ENCODE results near the gene MRPL20.

The MRPL20 gene

DNA sequence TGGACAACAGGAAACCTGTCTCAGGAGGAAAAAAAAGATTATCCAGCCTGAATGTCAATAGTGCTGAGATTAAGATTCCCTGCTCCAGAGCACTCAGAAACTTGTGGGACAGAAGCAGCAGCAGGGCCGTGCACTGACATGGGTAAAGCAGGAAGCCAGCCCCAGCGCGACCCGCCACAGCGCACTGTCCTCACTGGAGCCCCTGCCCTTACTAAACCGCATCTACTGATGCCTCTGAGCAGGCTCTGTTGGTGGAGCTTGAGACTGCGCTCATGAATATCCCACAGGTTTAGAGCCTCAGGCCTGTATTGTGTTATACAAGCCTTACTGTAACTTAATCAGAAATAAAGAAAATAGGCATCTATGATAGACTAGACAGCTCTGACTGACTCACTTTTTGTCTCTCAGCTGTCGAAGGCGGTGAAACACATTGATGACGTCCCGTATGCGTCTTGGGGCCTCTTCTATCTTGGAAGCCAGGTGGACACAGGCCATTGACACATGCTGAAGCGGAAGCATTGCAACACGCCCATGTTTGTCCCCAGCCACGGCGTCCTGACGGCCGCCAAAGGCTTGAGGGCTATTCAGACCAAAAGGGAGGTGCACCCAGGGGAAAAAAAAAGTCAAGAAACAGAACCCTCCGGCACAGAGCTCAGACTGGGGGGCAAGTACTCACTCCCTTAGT, 9.1 kb downstream of the MRPL20 start:
- peaks cover 90% of the 10 kb centered on the region for H3K36me3 ChIP-seq (ENCODE audit: control insufficient read depth, low read length)
- no peaks in the 10 kb centered on the region for H3K27me3 ChIP-seq (ENCODE audit: control insufficient read depth, low read length)
- peaks cover 36% of the 10 kb centered on the region for H3K4me1 ChIP-seq (ENCODE audit: control insufficient read depth, low read length)
- no peaks in the 10 kb centered on the region for H3K9me2 ChIP-seq (replicated peaks; ENCODE audit: control insufficient read depth, low read length)
- TF ChIP-seq CTCF (IDR thresholded peaks at IDR 0.05; ENCODE audit: low read depth, low read length, poor library complexity, severe bottlenecking) (no peak), EZH2phosphoT487 (IDR thresholded peaks at IDR 0.05; ENCODE audit: borderline replicate concordance, low read length) (no peak)
- no peak overlapping the region for H3K27ac ChIP-seq (ENCODE audit: low read depth, low read length)
- peak overlapping the region; percentile 88 for H3K4me2 ChIP-seq (ENCODE audit: low read length)
- peak overlapping the region; percentile 100 for H3K4me3 ChIP-seq (ENCODE audit: low read length)
- H3K79me2 ChIP-seq (ENCODE audit: control insufficient read depth, low read length) = peaks cover 88% of the 10 kb centered on the region
- peaks cover 12% of the 10 kb centered on the region for H3F3A ChIP-seq (ENCODE audit: control insufficient read depth, insufficient read depth)
- peaks cover 15% of the 10 kb centered on the region for H4K20me1 ChIP-seq (ENCODE audit: control insufficient read depth, insufficient read depth, low read depth, low read length)
- no peaks in the 10 kb centered on the region for H3K9me3 ChIP-seq (ENCODE audit: control insufficient read depth, insufficient read depth, low read length)

DNA sequence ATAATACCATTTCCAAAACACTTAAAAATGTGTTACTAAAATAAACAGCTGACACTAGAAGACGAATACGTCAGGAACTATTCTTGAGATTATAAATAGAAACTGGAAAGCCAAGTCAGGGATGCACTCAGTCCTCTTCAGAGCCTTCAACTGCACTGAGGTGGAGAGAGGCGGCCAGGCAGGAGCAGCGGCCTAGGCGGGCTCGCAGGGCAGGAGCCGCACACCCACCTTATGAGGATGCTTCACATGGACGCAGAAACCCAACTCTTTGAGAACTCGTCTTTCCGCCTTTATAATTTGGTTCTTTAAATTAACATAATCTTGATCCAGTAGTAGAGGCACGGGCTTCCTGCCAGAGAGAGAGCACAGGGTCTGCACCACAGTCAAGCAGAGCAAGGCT, 11.9 kb downstream of the MRPL20 start:
- Histone ChIP-seq H3K27ac (ENCODE audit: low read depth, low read length) (no peak overlapping the region), H3K27me3 (ENCODE audit: control insufficient read depth, low read length) (no peaks in the 10 kb centered on the region), H3K79me2 (ENCODE audit: control insufficient read depth, low read length) (peaks cover 71% of the 10 kb centered on the region), H3K4me3 (ENCODE audit: low read length) (no peak overlapping the region), H3K9me3 (ENCODE audit: control insufficient read depth, insufficient read depth, low read length) (no peaks in the 10 kb centered on the region), H3K4me1 (ENCODE audit: control insufficient read depth, low read length) (peaks cover 14% of the 10 kb centered on the region), H3F3A (ENCODE audit: control insufficient read depth, insufficient read depth) (no peaks in the 10 kb centered on the region), H3K9me2 (replicated peaks; ENCODE audit: control insufficient read depth, low read length) (no peaks in the 10 kb centered on the region), H4K20me1 (ENCODE audit: control insufficient read depth, insufficient read depth, low read depth, low read length) (peaks cover 3% of the 10 kb centered on the region; the same call in 1 of the 2 replicates), H3K4me2 (ENCODE audit: low read length) (no peak overlapping the region), H3K36me3 (ENCODE audit: control insufficient read depth, low read length) (peaks cover 90% of the 10 kb centered on the region)
- TF ChIP-seq EZH2phosphoT487 (IDR thresholded peaks at IDR 0.05; ENCODE audit: borderline replicate concordance, low read length) = no peak
- no peak for TF ChIP-seq CTCF (IDR thresholded peaks at IDR 0.05; ENCODE audit: low read depth, low read length, poor library complexity, severe bottlenecking)

DNA sequence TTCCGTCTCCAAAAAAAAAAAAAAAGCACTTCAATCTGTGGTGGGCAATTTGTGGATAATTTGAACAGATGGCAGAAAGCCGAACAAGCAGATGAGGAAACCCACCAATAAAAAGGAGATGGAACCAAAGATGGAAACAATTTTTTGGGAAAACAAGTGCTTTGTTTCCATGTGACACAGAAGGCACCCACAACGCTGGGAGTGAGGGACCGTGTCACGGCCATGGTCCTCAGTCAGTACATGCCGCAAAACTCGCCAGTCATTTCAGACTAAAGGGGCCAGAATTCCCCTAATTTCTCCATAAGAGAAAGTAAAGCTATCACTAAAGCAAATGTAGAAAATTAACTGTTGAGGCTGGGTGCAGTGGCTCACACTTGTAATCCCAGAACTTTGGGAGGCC, 13.0 kb downstream of the MRPL20 start:
- H3K9me3 ChIP-seq (ENCODE audit: control insufficient read depth, insufficient read depth, low read length) = no peaks in the 10 kb centered on the region
- H3K4me2 ChIP-seq (ENCODE audit: low read length) = no peak overlapping the region
- H3K4me3 ChIP-seq (ENCODE audit: low read length) = no peak overlapping the region
- peaks cover 93% of the 10 kb centered on the region for H3K36me3 ChIP-seq (ENCODE audit: control insufficient read depth, low read length)
- H3K79me2 ChIP-seq (ENCODE audit: control insufficient read depth, low read length) = peaks cover 66% of the 10 kb centered on the region
- H3K4me1 ChIP-seq (ENCODE audit: control insufficient read depth, low read length) = peaks cover 14% of the 10 kb centered on the region
- peaks cover 3% of the 10 kb centered on the region; the same call in 1 of the 2 replicates for H4K20me1 ChIP-seq (ENCODE audit: control insufficient read depth, insufficient read depth, low read depth, low read length)
- no peak for TF ChIP-seq CTCF (IDR thresholded peaks at IDR 0.05; ENCODE audit: low read depth, low read length, poor library complexity, severe bottlenecking)
- TF ChIP-seq EZH2phosphoT487 (IDR thresholded peaks at IDR 0.05; ENCODE audit: borderline replicate concordance, low read length) = no peak
- H3K27ac ChIP-seq (ENCODE audit: low read depth, low read length) = no peak overlapping the region
- H3K27me3 ChIP-seq (ENCODE audit: control insufficient read depth, low read length) = no peaks in the 10 kb centered on the region
- no peaks in the 10 kb centered on the region for H3K9me2 ChIP-seq (replicated peaks; ENCODE audit: control insufficient read depth, low read length)
- H3F3A ChIP-seq (ENCODE audit: control insufficient read depth, insufficient read depth) = no peaks in the 10 kb centered on the region
